Endothelial cell of umbilical vein (primary cell): ENCODE data around the gene ATXN1. TPM values are rescaled to one million over a fixed set of nuclear protein-coding genes. Genes with fewer than 3 reads are reported as not detected.

Source experiments
- BruUV-seq: library from RNA; stranded (reverse); fragments of 400-500 nt; replicated peaks from 2 replicates; lab custom pipeline; 2021; lab: Mats Ljungman, UMichigan
- CTCF ChIA-PET: fragments of 300-600, 350-600 bp; sonication (Branson Sonifier 250); formaldehyde crosslinking; loops from one replicate; lab custom pipeline; 2021; ENCODE audit warnings: antibody characterized with exemption, inconsistent platforms; lab: Charles Lee
- POLR2A ChIA-PET: fragments of 300-600, 350-600 bp; sonication (Branson Sonifier 250); formaldehyde crosslinking; loops from one replicate; lab custom pipeline; 2021; ENCODE audit warnings: antibody characterized with exemption, inconsistent platforms; lab: Charles Lee
- DNase-seq: peaks from one replicate; pipeline ENCODE4 v3.0.0-alpha.2; 2011; ENCODE audit warnings: low read depth, low spot score
- FAIRE-seq: peaks from 2 replicates; lab custom pipeline; 2011; peaks lifted over from hg19 to GRCh38; lab: Jason Lieb, UNC
- H2AFZ ChIP-seq: 2 replicates; pipeline ENCODE4 v1.6.0; 2012; ENCODE audit warnings: low read depth, low read length, control low read depth, inconsistent platforms
- H3K27ac ChIP-seq: 2 replicates; pipeline ENCODE4 v1.5.1; 2011; ENCODE audit warnings: low read depth, mild to moderate bottlenecking, control low read depth, low read length, moderate library complexity; ENCODE audit not compliant: insufficient read depth
- H3K27me3 ChIP-seq, 2 experiments: 2 replicates each; pipeline versions ENCODE4 v1.6.0 to v1.6.1; 2011; ENCODE audit warnings: low read length in 2 of 2, mixed read lengths in 1 of 2; ENCODE audit not compliant: control insufficient read depth in 2 of 2, insufficient read depth in 2 of 2
- H3K36me3 ChIP-seq, 2 experiments: 2 replicates in 1 of 2; 3 replicates in 1 of 2; pipeline ENCODE4 v1.5.1; 2011; ENCODE audit warnings: low read length in 2 of 2, mild to moderate bottlenecking in 1 of 2, moderate library complexity in 1 of 2; ENCODE audit not compliant: control insufficient read depth in 2 of 2, insufficient read depth in 2 of 2; ENCODE audit errors: extremely low read depth in 1 of 2
- H3K4me1 ChIP-seq: 3 replicates; pipeline ENCODE4 v1.5.1; 2011; ENCODE audit warnings: mild to moderate bottlenecking, low read length; ENCODE audit not compliant: control insufficient read depth, insufficient read depth; ENCODE audit errors: extremely low read depth
- H3K4me2 ChIP-seq: 2 replicates; pipeline ENCODE4 v1.6.1; 2011; ENCODE audit warnings: low read length, control low read depth, mixed read lengths; ENCODE audit not compliant: insufficient read depth
- H3K4me3 ChIP-seq, 3 experiments: fragments of 200-600 bp in 1 of 3; sonication (generic), shearing (Covaris generic) in 1 of 3; replicated peaks in 1 of 3; 2 replicates each; pipeline ENCODE4 v1.5.1; 2011 to 2016; ENCODE audit warnings: control low read depth in 3 of 3, low read length in 3 of 3, mild to moderate bottlenecking in 2 of 3, inconsistent platforms in 1 of 3, low read depth in 1 of 3, moderate library complexity in 1 of 3; ENCODE audit not compliant: insufficient read depth in 1 of 3
- H3K79me2 ChIP-seq: 2 replicates; pipeline ENCODE4 v1.6.0; 2012; ENCODE audit warnings: low read length, inconsistent platforms; ENCODE audit not compliant: control insufficient read depth, insufficient read depth
- H3K9ac ChIP-seq: replicated peaks from 2 replicates; pipeline ENCODE3; 2011; ENCODE audit warnings: low read length, control low read depth; ENCODE audit not compliant: insufficient read depth; ENCODE audit errors: extremely low read depth
- H3K9me1 ChIP-seq: replicated peaks from 3 replicates; pipeline ENCODE4 v1.6.0; 2011; ENCODE audit warnings: mild to moderate bottlenecking, low read length; ENCODE audit not compliant: control insufficient read depth, insufficient read depth; ENCODE audit errors: extremely low read depth
- H3K9me3 ChIP-seq: replicated peaks from 2 replicates; pipeline ENCODE4 v1.5.1; 2012; ENCODE audit warnings: low read length, inconsistent platforms; ENCODE audit not compliant: control insufficient read depth, insufficient read depth
- H4K20me1 ChIP-seq: replicated peaks from 2 replicates; pipeline ENCODE3; 2011; ENCODE audit warnings: mild to moderate bottlenecking, low read length; ENCODE audit not compliant: control insufficient read depth, insufficient read depth; ENCODE audit errors: extremely low read depth
- CTCF ChIP-seq, 2 donors: IDR thresholded peaks; 1 replicate in 1 of 2; 2 replicates in 1 of 2; pipeline ENCODE4 v1.5.1; 2011; ENCODE audit warnings: low read length in 2 of 2, mild to moderate bottlenecking in 2 of 2, moderate library complexity in 2 of 2, control low read depth in 1 of 2, inconsistent platforms in 1 of 2, low read depth in 1 of 2; ENCODE audit not compliant: insufficient read depth in 1 of 2; ENCODE audit errors: extremely low read depth in 1 of 2
- EZH2 ChIP-seq: IDR thresholded peaks from 2 replicates; pipeline ENCODE4 v1.6.1; 2012; ENCODE audit warnings: borderline replicate concordance, low read depth, mild to moderate bottlenecking, moderate library complexity, low read length, inconsistent platforms; ENCODE audit not compliant: severe bottlenecking
- FOS ChIP-seq: IDR thresholded peaks from 2 replicates; pipeline ENCODE4 v1.6.1; 2011; ENCODE audit warnings: mild to moderate bottlenecking, low read length, moderate library complexity, borderline replicate concordance; ENCODE audit not compliant: insufficient read depth
- GATA2 ChIP-seq: IDR thresholded peaks from 2 replicates; pipeline ENCODE4 v1.7.0; 2011; ENCODE audit warnings: low read depth, mild to moderate bottlenecking, moderate library complexity, mixed read lengths, low read length; ENCODE audit not compliant: insufficient read length, insufficient read depth
- JUN ChIP-seq: IDR thresholded peaks from 2 replicates; pipeline ENCODE4 v1.6.1; 2011; ENCODE audit warnings: borderline replicate concordance, low read depth; ENCODE audit not compliant: insufficient read length, insufficient read depth
- MAX ChIP-seq: IDR thresholded peaks from 2 replicates; pipeline ENCODE4 v1.6.1; 2011; ENCODE audit not compliant: insufficient read depth, insufficient read length
- MYC ChIP-seq: IDR thresholded peaks from one replicate; pipeline ENCODE4 v1.6.1; 2011; ENCODE audit warnings: mild to moderate bottlenecking, low read depth, low read length
- POLR2A ChIP-seq: IDR thresholded peaks from 2 replicates; pipeline ENCODE4 v1.6.1; 2012; ENCODE audit warnings: low read depth, mild to moderate bottlenecking, control low read depth, low read length
- POLR2AphosphoS5 ChIP-seq: IDR thresholded peaks from 2 replicates; pipeline ENCODE4 v1.6.1; 2012; ENCODE audit warnings: low read depth, mild to moderate bottlenecking, control low read depth, low read length, moderate library complexity; ENCODE audit not compliant: insufficient read depth
- dilution Hi-C: fragments of 300-500 bp; cut with MboI; formaldehyde crosslinking; loops from one replicate; pipeline ENCODE4 v1.15.0; 2019; ENCODE audit warnings: low sequenced_read_pairs; ENCODE audit not compliant: extremely low pct_ligation_motif_present
- intact Hi-C: fragments of 100-400 bp; cut with micrococcal nuclease; formaldehyde crosslinking; loops from one replicate; pipeline ENCODE4 v1.10.0; 2022
- polyA plus RNA-seq, 4 experiments: library from polyadenylated mRNA; depleted of rRNA in 3 of 4; stranded (reverse) in 3 of 4; unstranded in 1 of 4; fragments of >200 nt; gene quantifications; 2 replicates each; pipeline versions ENCODE4 v1.2.1 to v1.2.3, GENCODE V29; 2011 to 2012; ENCODE audit warnings: missing spikeins in 1 of 4
- total RNA-seq: library from RNA; stranded (reverse); gene quantifications from 2 replicates; pipeline ENCODE4 v1.2.3, GENCODE V29; 2021

The ATXN1 gene
- total and polyA plus RNA-seq, 2 donors (not counting 3 experiments of a cell fraction or from before 2014, with no cell fraction given) = 16.4 to 33.0 TPM

- H3K27me3 ChIP-seq = no peaks in the 10 kb centered on the region
- H3K27ac ChIP-seq = no peak overlapping the region
- H2AFZ ChIP-seq = no peak overlapping the region
- intact Hi-C loops = no loop called here
- H3K9me3 ChIP-seq = no peaks in the 10 kb centered on the region
- no peak overlapping the region for H3K4me3 ChIP-seq
- no peak overlapping the region for H3K4me2 ChIP-seq
- dilution Hi-C loops = no loop called here
- H3K36me3 ChIP-seq = no peaks in the 10 kb centered on the region
- CTCF ChIA-PET = interaction anchor here (1.0 to 2.4 kb wide), 5 partner anchors 21 to 425 kb away, joined by 3 to 7 read pairs (median 5); no protein-coding TSS in a partner anchor
- no TSS peak for BruUV-seq
- no peak overlapping the region for H3K9ac ChIP-seq
- TF ChIP-seq MYC = no peak
- TF ChIP-seq FOS = no peak
- no peak for TF ChIP-seq POLR2AphosphoS5
- no peak for TF ChIP-seq MAX
- TF ChIP-seq EZH2 = no peak
- TF ChIP-seq GATA2 = no peak
- no peak for TF ChIP-seq POLR2A
- TF ChIP-seq JUN = no peak
- DNase-seq (no peak), FAIRE-seq (no peak)
- H3K9me1 ChIP-seq = no peaks in the 10 kb centered on the region
- H3K79me2 ChIP-seq = peaks cover 12% of the 10 kb centered on the region
- peaks cover 19% of the 10 kb centered on the region for H3K4me1 ChIP-seq
- no peaks in the 10 kb centered on the region for H4K20me1 ChIP-seq
- POLR2A ChIA-PET = no interaction called here
These were observed 3.9 kb downstream of the ATXN1 start for GRCh38 chr6:16757332-16757731.

- Histone ChIP-seq H3K27ac (no peak overlapping the region), H3K36me3 (no peaks in the 10 kb centered on the region), H4K20me1 (no peaks in the 10 kb centered on the region), H3K4me3 (no peak overlapping the region), H3K9ac (no peak overlapping the region), H3K9me1 (no peaks in the 10 kb centered on the region), H3K4me2 (no peak overlapping the region), H2AFZ (no peak overlapping the region), H3K9me3 (no peaks in the 10 kb centered on the region), H3K79me2 (peaks cover 14% of the 10 kb centered on the region), H3K27me3 (no peaks in the 10 kb centered on the region), H3K4me1 (peaks cover 24% of the 10 kb centered on the region)
- TF ChIP-seq EZH2 (no peak), FOS (no peak), POLR2AphosphoS5 (no peak), JUN (no peak), GATA2 (no peak), CTCF (IDR thresholded peaks at IDR 0.05; ENCODE audit: extremely low read depth in 1 of 2, insufficient read depth in 1 of 2, low read depth in 1 of 2, low read length in 2 of 2) (no peak), MAX (no peak), MYC (no peak), POLR2A (no peak)
- ChIA-PET CTCF (interaction anchor here (1.0 to 2.4 kb wide), 5 partner anchors 21 to 425 kb away, joined by 3 to 7 read pairs (median 5); no protein-coding TSS in a partner anchor), POLR2A (no interaction called here)
- DNase-seq (no peak), FAIRE-seq (no peak)
- BruUV-seq = no TSS peak
- dilution Hi-C loops = no loop called here
- intact Hi-C loops = no loop called here
These were observed 4.5 kb downstream of the ATXN1 start for GRCh38 chr6:16756660-16757255.
